Endothelial cell of umbilical vein (primary cell): Measurements from ENCODE around the gene RNF187. TPM values are rescaled to one million over a fixed set of nuclear protein-coding genes. Genes with fewer than 3 reads are reported as not detected.

Experiments used
- BruUV-seq: library from RNA; stranded (reverse); fragments of 400-500 nt; replicated peaks from 2 replicates; lab custom pipeline; 2021; lab: Mats Ljungman, UMichigan
- CTCF ChIA-PET: fragments of 300-600, 350-600 bp; sonication (Branson Sonifier 250); formaldehyde crosslinking; loops from one replicate; lab custom pipeline; 2021; ENCODE audit warnings: antibody characterized with exemption, inconsistent platforms; lab: Charles Lee
- POLR2A ChIA-PET: fragments of 300-600, 350-600 bp; sonication (Branson Sonifier 250); formaldehyde crosslinking; loops from one replicate; lab custom pipeline; 2021; ENCODE audit warnings: antibody characterized with exemption, inconsistent platforms; lab: Charles Lee
- DNase-seq: peaks from one replicate; pipeline ENCODE4 v3.0.0-alpha.2; 2011; ENCODE audit warnings: low read depth, low spot score
- FAIRE-seq: peaks from 2 replicates; lab custom pipeline; 2011; peaks lifted over from hg19 to GRCh38; lab: Jason Lieb, UNC
- H2AFZ ChIP-seq: 2 replicates; pipeline ENCODE4 v1.6.0; 2012; ENCODE audit warnings: low read depth, low read length, control low read depth, inconsistent platforms
- H3K27ac ChIP-seq: 2 replicates; pipeline ENCODE4 v1.5.1; 2011; ENCODE audit warnings: low read depth, mild to moderate bottlenecking, control low read depth, low read length, moderate library complexity; ENCODE audit not compliant: insufficient read depth
- H3K27me3 ChIP-seq, 2 experiments: 2 replicates each; pipeline versions ENCODE4 v1.6.0 to v1.6.1; 2011; ENCODE audit warnings: low read length in 2 of 2, mixed read lengths in 1 of 2; ENCODE audit not compliant: control insufficient read depth in 2 of 2, insufficient read depth in 2 of 2
- H3K36me3 ChIP-seq, 2 experiments: 2 replicates in 1 of 2; 3 replicates in 1 of 2; pipeline ENCODE4 v1.5.1; 2011; ENCODE audit warnings: low read length in 2 of 2, mild to moderate bottlenecking in 1 of 2, moderate library complexity in 1 of 2; ENCODE audit not compliant: control insufficient read depth in 2 of 2, insufficient read depth in 2 of 2; ENCODE audit errors: extremely low read depth in 1 of 2
- H3K4me1 ChIP-seq: 3 replicates; pipeline ENCODE4 v1.5.1; 2011; ENCODE audit warnings: mild to moderate bottlenecking, low read length; ENCODE audit not compliant: control insufficient read depth, insufficient read depth; ENCODE audit errors: extremely low read depth
- H3K4me2 ChIP-seq: 2 replicates; pipeline ENCODE4 v1.6.1; 2011; ENCODE audit warnings: low read length, control low read depth, mixed read lengths; ENCODE audit not compliant: insufficient read depth
- H3K4me3 ChIP-seq, 3 experiments: fragments of 200-600 bp in 1 of 3; sonication (generic), shearing (Covaris generic) in 1 of 3; replicated peaks in 1 of 3; 2 replicates each; pipeline ENCODE4 v1.5.1; 2011 to 2016; ENCODE audit warnings: control low read depth in 3 of 3, low read length in 3 of 3, mild to moderate bottlenecking in 2 of 3, inconsistent platforms in 1 of 3, low read depth in 1 of 3, moderate library complexity in 1 of 3; ENCODE audit not compliant: insufficient read depth in 1 of 3
- H3K79me2 ChIP-seq: 2 replicates; pipeline ENCODE4 v1.6.0; 2012; ENCODE audit warnings: low read length, inconsistent platforms; ENCODE audit not compliant: control insufficient read depth, insufficient read depth
- H3K9ac ChIP-seq: replicated peaks from 2 replicates; pipeline ENCODE3; 2011; ENCODE audit warnings: low read length, control low read depth; ENCODE audit not compliant: insufficient read depth; ENCODE audit errors: extremely low read depth
- H3K9me1 ChIP-seq: replicated peaks from 3 replicates; pipeline ENCODE4 v1.6.0; 2011; ENCODE audit warnings: mild to moderate bottlenecking, low read length; ENCODE audit not compliant: control insufficient read depth, insufficient read depth; ENCODE audit errors: extremely low read depth
- H3K9me3 ChIP-seq: replicated peaks from 2 replicates; pipeline ENCODE4 v1.5.1; 2012; ENCODE audit warnings: low read length, inconsistent platforms; ENCODE audit not compliant: control insufficient read depth, insufficient read depth
- H4K20me1 ChIP-seq: replicated peaks from 2 replicates; pipeline ENCODE3; 2011; ENCODE audit warnings: mild to moderate bottlenecking, low read length; ENCODE audit not compliant: control insufficient read depth, insufficient read depth; ENCODE audit errors: extremely low read depth
- CTCF ChIP-seq, 2 donors: IDR thresholded peaks; 1 replicate in 1 of 2; 2 replicates in 1 of 2; pipeline ENCODE4 v1.5.1; 2011; ENCODE audit warnings: low read length in 2 of 2, mild to moderate bottlenecking in 2 of 2, moderate library complexity in 2 of 2, control low read depth in 1 of 2, inconsistent platforms in 1 of 2, low read depth in 1 of 2; ENCODE audit not compliant: insufficient read depth in 1 of 2; ENCODE audit errors: extremely low read depth in 1 of 2
- JUN ChIP-seq: IDR thresholded peaks from 2 replicates; pipeline ENCODE4 v1.6.1; 2011; ENCODE audit warnings: borderline replicate concordance, low read depth; ENCODE audit not compliant: insufficient read length, insufficient read depth
- dilution Hi-C: fragments of 300-500 bp; cut with MboI; formaldehyde crosslinking; loops from one replicate; pipeline ENCODE4 v1.15.0; 2019; ENCODE audit warnings: low sequenced_read_pairs; ENCODE audit not compliant: extremely low pct_ligation_motif_present
- intact Hi-C: fragments of 100-400 bp; cut with micrococcal nuclease; formaldehyde crosslinking; loops from one replicate; pipeline ENCODE4 v1.10.0; 2022
- polyA plus RNA-seq, 4 experiments: library from polyadenylated mRNA; depleted of rRNA in 3 of 4; stranded (reverse) in 3 of 4; unstranded in 1 of 4; fragments of >200 nt; gene quantifications; 2 replicates each; pipeline versions ENCODE4 v1.2.1 to v1.2.3, GENCODE V29; 2011 to 2012; ENCODE audit warnings: missing spikeins in 1 of 4
- total RNA-seq: library from RNA; stranded (reverse); gene quantifications from 2 replicates; pipeline ENCODE4 v1.2.3, GENCODE V29; 2021

Gene RNF187
- total and polyA plus RNA-seq, 2 donors (not counting 3 experiments of a cell fraction or from before 2014, with no cell fraction given) = 48.0 to 86.4 TPM

GRCh38 chr1:228459091-228459993, 27.8 kb upstream of the RNF187 start:
- Histone ChIP-seq H3K27ac (no peak overlapping the region), H3K4me2 (peak overlapping the region; percentile 90), H3K9me3 (no peaks in the 10 kb centered on the region), H4K20me1 (no peaks in the 10 kb centered on the region), H3K36me3 (no peaks in the 10 kb centered on the region), H3K4me3 (peak overlapping the region in 2 of 3 experiments; percentile 41 to 71), H3K27me3 (peaks cover 15 to 28% of the 10 kb centered on the region in 2 experiments), H2AFZ (peak overlapping the region; percentile 76), H3K4me1 (peaks cover 18% of the 10 kb centered on the region), H3K79me2 (no peaks in the 10 kb centered on the region), H3K9me1 (no peaks in the 10 kb centered on the region), H3K9ac (peak overlapping the region; percentile 32)
- intact Hi-C loops = loop anchor here (2.0 to 5.0 kb wide), 5 partner anchors 182 to 372 kb away; partner anchors contain the start of genes GUK1, IBA57 and MRPL55
- CTCF ChIA-PET = interaction anchor here (1.3 to 5.1 kb wide), 9 partner anchors 10 to 56 kb away, joined by 3 to 36 read pairs (median 5); partner anchors contain the start of gene RNF187
- FAIRE-seq = peak; percentile 83
- dilution Hi-C loops = no loop called here
- peak; percentile 66 for DNase-seq
- TF ChIP-seq JUN (no peak), CTCF (IDR thresholded peaks at IDR 0.05; ENCODE audit: extremely low read depth in 1 of 2, insufficient read depth in 1 of 2, low read depth in 1 of 2, low read length in 2 of 2) (peak; percentile 61 to 82)
- POLR2A ChIA-PET = interaction anchor here (0.9 kb wide), 1 partner anchor 350 kb away, joined by 3 read pairs; no protein-coding TSS in a partner anchor
- no TSS peak for BruUV-seq
